Left lung (tissue), 10 donors: ENCODE results near the gene ZFP91. TPM values are rescaled to one million over a fixed set of nuclear protein-coding genes. Genes with fewer than 3 reads are reported as not detected.

Experiments used
- ATAC-seq: fragments of 200-7000 bp; cut with Tn5 transposase; one replicate; pipeline ENCODE4 v1.9.1; 2020; ENCODE audit warnings: moderate library complexity
- DNase-seq, 4 donors: peaks; one replicate each; pipeline ENCODE4 v3.0.0-alpha.2; 2013 to 2020
- H3K27ac ChIP-seq, 2 donors: fragments of 200-600 bp; sonication (generic) in 1 of 2; one replicate each; pipeline versions ENCODE4 v1.5.0 to v1.8.0; 2020 to 2021
- H3K27me3 ChIP-seq, 2 donors: fragments of 200-600 bp; sonication (generic) in 1 of 2; one replicate each; pipeline versions ENCODE4 v1.5.0 to v1.8.0; 2020 to 2021
- H3K36me3 ChIP-seq, 2 donors: fragments of 200-600 bp; sonication (generic) in 1 of 2; one replicate each; pipeline versions ENCODE4 v1.5.0 to v1.8.0; 2020 to 2021
- H3K4me1 ChIP-seq, 2 donors: fragments of 200-600 bp; one replicate each; pipeline ENCODE4 v1.8.0; 2021
- H3K4me3 ChIP-seq, 2 donors: fragments of 200-600 bp; sonication (generic) in 1 of 2; one replicate each; pipeline versions ENCODE4 v1.5.0 to v1.8.0; 2020 to 2021; ENCODE audit warnings: mild to moderate bottlenecking in 1 of 2
- H3K9me3 ChIP-seq, 2 donors: fragments of 200-600 bp; sonication (generic) in 1 of 2; one replicate each; pipeline versions ENCODE4 v1.5.0 to v1.8.0; 2020 to 2021
- intact Hi-C, 2 donors: fragments of 100-400 bp; cut with DNase I; formaldehyde crosslinking; loops; one replicate each; pipeline versions ENCODE4 v1.11.2 to v1.14.2; 2022
- polyA plus RNA-seq, 6 donors: library from polyadenylated mRNA; unstranded; fragments of 120-200 nt; gene quantifications; one replicate each; pipeline ENCODE4 v1.2.1, GENCODE V29; 2013; ENCODE audit not compliant: insufficient read length in 6 of 6
- total RNA-seq, 2 donors: library from RNA; stranded (reverse); fragmentation: NEBNext Ultra II Directional; extraction: Animal tissue kit (Norgen Biotek cat#: 25700); gene quantifications; one replicate each; pipeline ENCODE4 v1.2.1, GENCODE V29; 2021
- TF ChIP-seq, protein P1 (sequence below), 2 donors: fragments of 200-600 bp; sonication (generic) in 1 of 2; IDR thresholded peaks; one replicate each; pipeline versions ENCODE4 v1.5.0 to v1.8.0; 2021; ENCODE audit warnings: antibody characterized with exemption in 2 of 2
- donor health status: DM: no; HTN: yes; CAD: no.
- donor health status: DM: no; HTN: no; CAD: no.

ZFP91 gene
- total and polyA plus RNA-seq, 8 donors, result 41.3 to 62.4 (median 56.3) TPM

DNA sequence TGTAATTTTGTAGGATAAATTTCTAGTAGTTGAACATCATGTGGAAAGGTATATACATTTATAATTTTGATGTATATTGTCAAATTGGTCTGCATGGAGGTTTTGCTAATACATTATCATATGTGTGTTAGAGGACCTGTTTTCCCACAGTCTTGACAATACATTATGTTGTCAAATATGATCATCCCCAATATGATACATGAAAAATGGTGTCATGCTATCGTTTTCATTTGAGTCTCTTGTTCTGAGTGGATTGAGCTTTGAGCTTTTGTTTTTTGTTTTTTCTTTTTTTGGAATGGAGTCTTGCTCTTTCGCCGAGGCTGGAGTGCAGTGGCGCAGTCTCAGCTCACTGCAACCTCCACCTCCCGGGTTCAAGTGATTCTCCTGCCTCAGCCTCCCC lies 29.5 kb downstream of the ZFP91 start:
- intact Hi-C loops, result no loop called here
- Histone ChIP-seq H3K4me1 (peaks cover 0 to 4% of the 10 kb centered on the region in 2 donors), H3K4me3 (no peak overlapping the region), H3K27ac (no peak overlapping the region), H3K36me3 (peaks cover 6 to 37% of the 10 kb centered on the region in 2 donors), H3K9me3 (no peaks in the 10 kb centered on the region), H3K27me3 (no peaks in the 10 kb centered on the region)
- TF ChIP-seq, protein P1, sequence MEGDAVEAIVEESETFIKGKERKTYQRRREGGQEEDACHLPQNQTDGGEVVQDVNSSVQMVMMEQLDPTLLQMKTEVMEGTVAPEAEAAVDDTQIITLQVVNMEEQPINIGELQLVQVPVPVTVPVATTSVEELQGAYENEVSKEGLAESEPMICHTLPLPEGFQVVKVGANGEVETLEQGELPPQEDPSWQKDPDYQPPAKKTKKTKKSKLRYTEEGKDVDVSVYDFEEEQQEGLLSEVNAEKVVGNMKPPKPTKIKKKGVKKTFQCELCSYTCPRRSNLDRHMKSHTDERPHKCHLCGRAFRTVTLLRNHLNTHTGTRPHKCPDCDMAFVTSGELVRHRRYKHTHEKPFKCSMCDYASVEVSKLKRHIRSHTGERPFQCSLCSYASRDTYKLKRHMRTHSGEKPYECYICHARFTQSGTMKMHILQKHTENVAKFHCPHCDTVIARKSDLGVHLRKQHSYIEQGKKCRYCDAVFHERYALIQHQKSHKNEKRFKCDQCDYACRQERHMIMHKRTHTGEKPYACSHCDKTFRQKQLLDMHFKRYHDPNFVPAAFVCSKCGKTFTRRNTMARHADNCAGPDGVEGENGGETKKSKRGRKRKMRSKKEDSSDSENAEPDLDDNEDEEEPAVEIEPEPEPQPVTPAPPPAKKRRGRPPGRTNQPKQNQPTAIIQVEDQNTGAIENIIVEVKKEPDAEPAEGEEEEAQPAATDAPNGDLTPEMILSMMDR (IDR thresholded peaks at IDR 0.05), result no peak
- DNase-seq (no peak), ATAC-seq (no peak)

DNA sequence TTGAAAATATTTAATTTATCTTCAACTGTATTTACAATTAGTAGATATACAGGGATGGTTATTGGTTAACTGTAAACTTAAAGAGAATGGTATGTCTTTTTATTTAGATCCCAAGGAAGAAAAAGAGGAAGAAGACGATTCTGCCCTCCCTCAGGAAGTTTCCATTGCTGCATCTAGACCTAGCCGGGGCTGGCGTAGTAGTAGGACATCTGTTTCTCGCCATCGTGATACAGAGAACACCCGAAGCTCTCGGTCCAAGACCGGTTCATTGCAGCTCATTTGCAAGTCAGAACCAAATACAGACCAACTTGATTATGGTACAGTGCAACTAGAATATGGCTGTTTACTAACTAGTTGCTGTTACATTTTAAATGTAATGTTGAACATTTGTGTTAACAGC lies 30.9 kb downstream of the ZFP91 start:
- no peak for DNase-seq
- Histone ChIP-seq H3K36me3 (peaks cover 11 to 51% of the 10 kb centered on the region in 2 donors), H3K27me3 (no peaks in the 10 kb centered on the region), H3K4me3 (no peak overlapping the region), H3K9me3 (no peaks in the 10 kb centered on the region), H3K4me1 (peaks cover 0 to 4% of the 10 kb centered on the region in 2 donors), H3K27ac (no peak overlapping the region)
- ATAC-seq, result no peak
- intact Hi-C loops, result no loop called here
- TF ChIP-seq, protein P1 (IDR thresholded peaks at IDR 0.05), result no peak

DNA sequence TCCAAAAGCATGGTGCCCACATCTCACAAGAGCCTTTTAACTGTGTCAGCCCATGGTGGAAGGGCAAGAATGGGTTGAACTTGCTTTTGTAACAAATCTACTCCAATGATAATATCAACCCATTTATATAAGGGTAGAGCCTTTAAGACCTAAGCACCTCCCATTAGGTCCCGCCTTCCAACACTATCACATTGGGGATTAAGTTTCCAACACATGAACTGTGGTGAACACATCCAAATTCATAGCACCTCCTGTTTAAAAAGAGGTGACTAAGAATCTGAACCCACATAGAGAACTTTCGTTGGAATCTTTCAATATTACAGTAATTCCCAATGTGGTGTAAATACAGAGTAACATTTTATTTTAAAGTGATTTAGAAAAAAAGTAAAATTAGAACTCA lies 34.4 kb downstream of the ZFP91 start:
- intact Hi-C loops, result no loop called here
- Histone ChIP-seq H3K4me3 (no peak overlapping the region), H3K27ac (no peak overlapping the region), H3K9me3 (no peaks in the 10 kb centered on the region), H3K27me3 (no peaks in the 10 kb centered on the region), H3K4me1 (no peaks in the 10 kb centered on the region), H3K36me3 (peaks cover 13 to 86% of the 10 kb centered on the region in 2 donors)
- TF ChIP-seq, protein P1 (IDR thresholded peaks at IDR 0.05), result no peak
- ATAC-seq (no peak), DNase-seq (no peak)

DNA sequence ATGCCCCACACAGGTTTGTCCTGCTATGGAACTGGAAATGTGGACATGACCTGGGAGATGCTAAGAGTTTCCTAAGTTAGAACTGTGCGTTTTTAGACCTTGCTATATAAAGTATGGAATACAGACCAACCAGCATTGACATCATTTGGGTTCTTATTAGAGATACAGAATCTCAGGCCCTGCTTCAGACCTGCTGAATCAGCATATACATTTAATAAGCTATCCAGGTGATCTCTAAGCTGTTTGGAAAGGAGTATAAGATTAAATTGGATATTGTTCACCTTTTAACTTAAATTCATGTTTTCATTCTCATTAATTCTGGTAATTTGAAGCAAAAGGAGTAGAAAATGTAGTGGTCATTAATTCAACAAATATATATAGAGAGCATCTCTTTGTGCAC lies 36.7 kb downstream of the ZFP91 start:
- Histone ChIP-seq H3K36me3 (peaks cover 13 to 100% of the 10 kb centered on the region in 2 donors), H3K4me3 (no peak overlapping the region), H3K4me1 (no peaks in the 10 kb centered on the region), H3K27ac (no peak overlapping the region), H3K27me3 (no peaks in the 10 kb centered on the region), H3K9me3 (no peaks in the 10 kb centered on the region)
- TF ChIP-seq, protein P1 (IDR thresholded peaks at IDR 0.05), result no peak
- intact Hi-C loops, result no loop called here
- DNase-seq (no peak), ATAC-seq (no peak)

DNA sequence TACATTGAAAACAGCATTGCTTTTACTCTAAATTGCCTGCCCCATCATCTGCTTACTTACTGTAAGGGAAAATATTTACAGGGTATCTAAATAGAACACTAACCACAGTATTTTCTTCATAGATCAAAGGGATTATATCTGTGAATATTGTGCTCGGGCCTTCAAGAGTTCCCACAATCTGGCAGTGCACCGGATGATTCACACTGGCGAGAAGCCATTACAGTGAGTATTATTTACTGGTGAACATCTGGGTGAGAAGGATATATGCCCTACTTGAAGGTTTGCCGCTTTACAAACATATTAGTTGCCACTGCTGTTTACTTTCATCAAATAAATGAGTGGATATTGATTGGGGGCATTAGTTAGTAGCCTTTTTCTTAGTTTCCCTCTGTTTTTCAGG lies 37.7 kb downstream of the ZFP91 start:
- ATAC-seq, result peak; percentile 53
- H3K27me3 ChIP-seq, result no peaks in the 10 kb centered on the region
- TF ChIP-seq, protein P1 (IDR thresholded peaks at IDR 0.05), result no peak
- no peaks in the 10 kb centered on the region for H3K4me1 ChIP-seq
- DNase-seq, result no peak
- peaks cover 12 to 98% of the 10 kb centered on the region in 2 donors for H3K36me3 ChIP-seq
- intact Hi-C loops, result no loop called here
- H3K27ac ChIP-seq, result no peak overlapping the region
- no peak overlapping the region for H3K4me3 ChIP-seq
- no peaks in the 10 kb centered on the region for H3K9me3 ChIP-seq
